Measurements from ENCODE around the gene HOXA5. TPM values are rescaled to one million over a fixed set of nuclear protein-coding genes. Genes with fewer than 3 reads are reported as not detected.

HOXA5 gene
- total RNA-seq, 1 experiment from 2014 or later = 6.7 TPM

GRCh38 chr7:27191161-27191731, 47.8 kb upstream of the HOXA5 start:
- Histone ChIP-seq H3K36me3 (ENCODE audit: control insufficient read depth in 1 of 2, insufficient read depth in 2 of 2, low read length in 2 of 2) (no peaks in the 10 kb centered on the region), H3K27ac (ENCODE audit: low read depth, low read length) (no peak overlapping the region), H3K27me3 (ENCODE audit: insufficient read depth, low read length) (no peaks in the 10 kb centered on the region), H3K9me2 (ENCODE audit: insufficient read depth) (no peaks in the 10 kb centered on the region), H3K4me2 (ENCODE audit: low read length) (no peak overlapping the region), H2AFZ (ENCODE audit: low read depth, low read length, poor library complexity, severe bottlenecking) (no peak overlapping the region), H3K9me3 (ENCODE audit: control insufficient read depth in 1 of 2, insufficient read depth in 1 of 2, low read depth in 1 of 2, low read length in 2 of 2) (no peaks in the 10 kb centered on the region), H3K4me1 (ENCODE audit: control insufficient read depth in 1 of 2, insufficient read depth in 2 of 2, low read length in 2 of 2) (no peaks in the 10 kb centered on the region), H3K79me2 (ENCODE audit: insufficient read depth, low read length) (no peaks in the 10 kb centered on the region), H4K20me1 (ENCODE audit: insufficient read depth) (no peaks in the 10 kb centered on the region), H3K9ac (ENCODE audit: low read length) (no peak overlapping the region), H3K4me3 (replicated peaks in 1 of 2; ENCODE audit: low read depth in 1 of 2, low read length in 2 of 2) (no peak overlapping the region)
- TF ChIP-seq CBX3 (IDR thresholded peaks at IDR 0.05; ENCODE audit: low read depth) = no peak
- TF ChIP-seq RAD21 (IDR thresholded peaks at IDR 0.05; ENCODE audit: low read depth) = no peak
- no peak for TF ChIP-seq CEBPB (IDR thresholded peaks at IDR 0.05; ENCODE audit: low read depth)
- no peak for TF ChIP-seq SRF (IDR thresholded peaks at IDR 0.05; ENCODE audit: low read depth)
- TF ChIP-seq EGR1 (IDR thresholded peaks at IDR 0.05; ENCODE audit: low read depth) = no peak
- TF ChIP-seq TCF7L2 (IDR thresholded peaks at IDR 0.05; ENCODE audit: borderline replicate concordance, extremely low read depth, insufficient read depth, insufficient read length) = no peak
- no peak for TF ChIP-seq EZH2phosphoT487 (IDR thresholded peaks at IDR 0.05; ENCODE audit: borderline replicate concordance)
- no peak for TF ChIP-seq POLR2AphosphoS5 (IDR thresholded peaks at IDR 0.05; ENCODE audit: low read depth, low read length)
- no peak for TF ChIP-seq SP1 (IDR thresholded peaks at IDR 0.05; ENCODE audit: low read depth)
- TF ChIP-seq ZNF274 (IDR thresholded peaks at IDR 0.05; ENCODE audit: low read depth, low read length) = no peak
- TF ChIP-seq, protein P1, sequence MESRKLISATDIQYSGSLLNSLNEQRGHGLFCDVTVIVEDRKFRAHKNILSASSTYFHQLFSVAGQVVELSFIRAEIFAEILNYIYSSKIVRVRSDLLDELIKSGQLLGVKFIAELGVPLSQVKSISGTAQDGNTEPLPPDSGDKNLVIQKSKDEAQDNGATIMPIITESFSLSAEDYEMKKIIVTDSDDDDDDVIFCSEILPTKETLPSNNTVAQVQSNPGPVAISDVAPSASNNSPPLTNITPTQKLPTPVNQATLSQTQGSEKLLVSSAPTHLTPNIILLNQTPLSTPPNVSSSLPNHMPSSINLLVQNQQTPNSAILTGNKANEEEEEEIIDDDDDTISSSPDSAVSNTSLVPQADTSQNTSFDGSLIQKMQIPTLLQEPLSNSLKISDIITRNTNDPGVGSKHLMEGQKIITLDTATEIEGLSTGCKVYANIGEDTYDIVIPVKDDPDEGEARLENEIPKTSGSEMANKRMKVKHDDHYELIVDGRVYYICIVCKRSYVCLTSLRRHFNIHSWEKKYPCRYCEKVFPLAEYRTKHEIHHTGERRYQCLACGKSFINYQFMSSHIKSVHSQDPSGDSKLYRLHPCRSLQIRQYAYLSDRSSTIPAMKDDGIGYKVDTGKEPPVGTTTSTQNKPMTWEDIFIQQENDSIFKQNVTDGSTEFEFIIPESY (IDR thresholded peaks at IDR 0.05; ENCODE audit: extremely low read depth, insufficient replicate concordance, low read length) = no peak
- TF ChIP-seq, protein P2, sequence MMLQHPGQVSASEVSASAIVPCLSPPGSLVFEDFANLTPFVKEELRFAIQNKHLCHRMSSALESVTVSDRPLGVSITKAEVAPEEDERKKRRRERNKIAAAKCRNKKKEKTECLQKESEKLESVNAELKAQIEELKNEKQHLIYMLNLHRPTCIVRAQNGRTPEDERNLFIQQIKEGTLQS (IDR thresholded peaks at IDR 0.05) = no peak
- no peak for TF ChIP-seq REST (IDR thresholded peaks at IDR 0.05; ENCODE audit: low read depth)
- TF ChIP-seq POLR2A (IDR thresholded peaks at IDR 0.05; ENCODE audit: borderline replicate concordance, extremely low read depth, insufficient read depth, insufficient read length) = no peak
- TF ChIP-seq ELF1 (IDR thresholded peaks at IDR 0.05; ENCODE audit: borderline replicate concordance, low read depth) = no peak
- TF ChIP-seq, protein P3, sequence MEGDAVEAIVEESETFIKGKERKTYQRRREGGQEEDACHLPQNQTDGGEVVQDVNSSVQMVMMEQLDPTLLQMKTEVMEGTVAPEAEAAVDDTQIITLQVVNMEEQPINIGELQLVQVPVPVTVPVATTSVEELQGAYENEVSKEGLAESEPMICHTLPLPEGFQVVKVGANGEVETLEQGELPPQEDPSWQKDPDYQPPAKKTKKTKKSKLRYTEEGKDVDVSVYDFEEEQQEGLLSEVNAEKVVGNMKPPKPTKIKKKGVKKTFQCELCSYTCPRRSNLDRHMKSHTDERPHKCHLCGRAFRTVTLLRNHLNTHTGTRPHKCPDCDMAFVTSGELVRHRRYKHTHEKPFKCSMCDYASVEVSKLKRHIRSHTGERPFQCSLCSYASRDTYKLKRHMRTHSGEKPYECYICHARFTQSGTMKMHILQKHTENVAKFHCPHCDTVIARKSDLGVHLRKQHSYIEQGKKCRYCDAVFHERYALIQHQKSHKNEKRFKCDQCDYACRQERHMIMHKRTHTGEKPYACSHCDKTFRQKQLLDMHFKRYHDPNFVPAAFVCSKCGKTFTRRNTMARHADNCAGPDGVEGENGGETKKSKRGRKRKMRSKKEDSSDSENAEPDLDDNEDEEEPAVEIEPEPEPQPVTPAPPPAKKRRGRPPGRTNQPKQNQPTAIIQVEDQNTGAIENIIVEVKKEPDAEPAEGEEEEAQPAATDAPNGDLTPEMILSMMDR (IDR thresholded peaks at IDR 0.05 in 2 of 3, conservative IDR thresholded peaks at IDR 0.05 in 1 of 3; ENCODE audit: borderline replicate concordance in 1 of 3, insufficient read depth in 1 of 3, low read depth in 2 of 3, low read length in 2 of 3) = no peak
- no peak for TF ChIP-seq JUND (IDR thresholded peaks at IDR 0.05)
- no peak for TF ChIP-seq EZH2 (IDR thresholded peaks at IDR 0.05)
- no peak for TF ChIP-seq SIN3A (IDR thresholded peaks at IDR 0.05; ENCODE audit: low read depth)
- TF ChIP-seq FOSL1 (IDR thresholded peaks at IDR 0.05; ENCODE audit: low read depth) = no peak
- CTCF ChIA-PET = interaction anchor here (2.2 kb wide), 1 partner anchor 12 kb away, joined by 9 read pairs; no protein-coding TSS in a partner anchor
- ATAC-seq = no peak
- BruUV-seq (replicated peaks) = no TSS peak
- POLR2A ChIA-PET = no interaction called here
- RAD21 ChIA-PET (ENCODE audit: low non-redundant PET in 1 of 2, low total read pairs in 2 of 2, uncharacterized antibody in 2 of 2, unreplicated experiment in 2 of 2) = no interaction called here
- intact Hi-C loops (cut with micrococcal nuclease) = loop anchor here (10.0 kb wide), 2 partner anchors 554 to 1434 kb away; partner anchors contain the start of gene TAX1BP1
- DNase-seq (ENCODE audit: low read depth, low spot score) = no peak
